Loucy (cell line): ENCODE data around the gene CYP4B1.

ENCODE experiments used
- H2AFZ ChIP-seq: fragments of 200-600 bp; sonication (generic); 2 replicates; pipeline ENCODE4 v1.6.0; 2016; ENCODE audit warnings: antibody characterized with exemption, mild to moderate bottlenecking, low read length, moderate library complexity
- H3F3A ChIP-seq: fragments of 200-600 bp; 2 replicates; pipeline ENCODE4 v1.6.0; 2016; ENCODE audit warnings: antibody characterized with exemption, low read depth, mild to moderate bottlenecking
- H3K27me3 ChIP-seq: fragments of 200-600 bp; sonication (generic); 2 replicates; pipeline ENCODE4 v1.6.1; 2014; ENCODE audit warnings: low read length, mild to moderate bottlenecking; ENCODE audit not compliant: insufficient read depth, poor library complexity, severe bottlenecking
- H3K36me3 ChIP-seq: fragments of 200-600 bp; sonication (generic); 2 replicates; pipeline ENCODE4 v1.6.1; 2016; ENCODE audit warnings: low read length; ENCODE audit not compliant: insufficient read depth
- H3K4me1 ChIP-seq: fragments of 200-600 bp; sonication (generic); 2 replicates; pipeline ENCODE4 v1.5.1; 2014; ENCODE audit warnings: low read length, mild to moderate bottlenecking; ENCODE audit not compliant: insufficient read depth, poor library complexity, severe bottlenecking
- H3K4me2 ChIP-seq: fragments of 200-600 bp; sonication (generic); 2 replicates; pipeline ENCODE4 v1.6.0; 2014; ENCODE audit warnings: antibody characterized with exemption, low read length, low read depth, mild to moderate bottlenecking; ENCODE audit not compliant: poor library complexity, severe bottlenecking
- H3K4me3 ChIP-seq: fragments of 200-600 bp; sonication (generic); 2 replicates; pipeline ENCODE4 v1.5.1; 2014; ENCODE audit warnings: low read length, mild to moderate bottlenecking, mixed read lengths; ENCODE audit not compliant: poor library complexity, severe bottlenecking
- H3K79me2 ChIP-seq: fragments of 200-600 bp; sonication (generic); 2 replicates; pipeline ENCODE4 v1.6.1; 2014; ENCODE audit warnings: low read length; ENCODE audit not compliant: insufficient read depth
- H3K9ac ChIP-seq: fragments of 200-600 bp; sonication (generic); 2 replicates; pipeline ENCODE4 v1.6.0; 2014; ENCODE audit warnings: mild to moderate bottlenecking, low read depth, low read length, moderate library complexity; ENCODE audit not compliant: poor library complexity, severe bottlenecking
- H3K9me2 ChIP-seq: fragments of 200-600 bp; sonication (generic); replicated peaks from 2 replicates; pipeline ENCODE4 v1.6.1; 2016; ENCODE audit warnings: low read depth, low read length, mixed read lengths
- H3K9me3 ChIP-seq: fragments of 200-600 bp; sonication (generic); 2 replicates; pipeline ENCODE4 v1.6.1; 2014; ENCODE audit warnings: mild to moderate bottlenecking, antibody characterized with exemption, low read length, low read depth; ENCODE audit not compliant: insufficient read depth
- H4K20me1 ChIP-seq: fragments of 200-600 bp; sonication (generic); 2 replicates; pipeline ENCODE4 v1.6.0; 2014; ENCODE audit warnings: antibody characterized with exemption, low read length, mild to moderate bottlenecking; ENCODE audit not compliant: insufficient read depth, poor library complexity, severe bottlenecking
- CTCF ChIP-seq: fragments of 200-600 bp; sonication (generic); conservative IDR thresholded peaks from 2 replicates; pipeline ENCODE4 v1.5.1; 2014; ENCODE audit warnings: mild to moderate bottlenecking, antibody characterized with exemption, low read length
- EZH2phosphoT487 ChIP-seq: fragments of 200-600 bp; IDR thresholded peaks from 2 replicates; pipeline ENCODE4 v1.6.1; 2018; ENCODE audit warnings: antibody characterized with exemption, mild to moderate bottlenecking, moderate library complexity, borderline replicate concordance

The CYP4B1 gene

GRCh38 chr1:46757956-46758528, 40.8 kb upstream of the CYP4B1 start:
- TF ChIP-seq EZH2phosphoT487 (no peak), CTCF (no peak)
- Histone ChIP-seq H3K4me3 (no peak overlapping the region), H3K79me2 (no peaks in the 10 kb centered on the region), H3K27me3 (no peaks in the 10 kb centered on the region), H4K20me1 (no peaks in the 10 kb centered on the region), H3F3A (no peaks in the 10 kb centered on the region), H3K9ac (no peak overlapping the region), H3K36me3 (no peaks in the 10 kb centered on the region), H3K4me2 (no peak overlapping the region), H3K4me1 (no peaks in the 10 kb centered on the region), H3K9me2 (no peaks in the 10 kb centered on the region), H3K9me3 (no peaks in the 10 kb centered on the region), H2AFZ (no peak overlapping the region)

GRCh38 chr1:46760558-46761166, 38.2 kb upstream of the CYP4B1 start:
- H3K9me2 ChIP-seq = no peaks in the 10 kb centered on the region
- H3K4me1 ChIP-seq = no peaks in the 10 kb centered on the region
- no peaks in the 10 kb centered on the region for H3K36me3 ChIP-seq
- TF ChIP-seq CTCF = no peak
- no peak for TF ChIP-seq EZH2phosphoT487
- no peak overlapping the region for H3K9ac ChIP-seq
- H4K20me1 ChIP-seq = no peaks in the 10 kb centered on the region
- H2AFZ ChIP-seq = no peak overlapping the region
- no peak overlapping the region for H3K4me3 ChIP-seq
- H3K79me2 ChIP-seq = no peaks in the 10 kb centered on the region
- no peaks in the 10 kb centered on the region for H3K9me3 ChIP-seq
- H3F3A ChIP-seq = no peaks in the 10 kb centered on the region
- no peaks in the 10 kb centered on the region for H3K27me3 ChIP-seq
- H3K4me2 ChIP-seq = no peak overlapping the region

- Histone ChIP-seq H3K4me1 (no peaks in the 10 kb centered on the region), H3F3A (no peaks in the 10 kb centered on the region), H3K9ac (no peak overlapping the region), H3K9me3 (no peaks in the 10 kb centered on the region), H3K4me3 (no peak overlapping the region), H3K79me2 (no peaks in the 10 kb centered on the region), H4K20me1 (no peaks in the 10 kb centered on the region), H3K36me3 (no peaks in the 10 kb centered on the region), H2AFZ (no peak overlapping the region), H3K9me2 (no peaks in the 10 kb centered on the region), H3K27me3 (no peaks in the 10 kb centered on the region), H3K4me2 (no peak overlapping the region)
- no peak for TF ChIP-seq CTCF
- TF ChIP-seq EZH2phosphoT487 = no peak
Measured at GRCh38 chr1:46761740-46762139, 37.1 kb upstream of the CYP4B1 start.
